Lower leg skin (tissue), 3 donors: ENCODE data around the gene ZBTB40.

ENCODE experiments used
- POLR2A ChIP-seq, 2 donors: fragments of 450-650 bp; IDR thresholded peaks; one replicate each; pipeline ENCODE4 v1.6.1; 2016 to 2017; ENCODE audit warnings: antibody characterized with exemption in 2 of 2, mild to moderate bottlenecking in 1 of 2, moderate library complexity in 1 of 2
- TF ChIP-seq, protein P1 (sequence below), 3 donors: fragments of 450-650 bp; IDR thresholded peaks; one replicate each; pipeline ENCODE4 v1.5.1; 2016; ENCODE audit warnings: antibody characterized with exemption in 3 of 3, mild to moderate bottlenecking in 3 of 3, moderate library complexity in 2 of 3

DNA sequence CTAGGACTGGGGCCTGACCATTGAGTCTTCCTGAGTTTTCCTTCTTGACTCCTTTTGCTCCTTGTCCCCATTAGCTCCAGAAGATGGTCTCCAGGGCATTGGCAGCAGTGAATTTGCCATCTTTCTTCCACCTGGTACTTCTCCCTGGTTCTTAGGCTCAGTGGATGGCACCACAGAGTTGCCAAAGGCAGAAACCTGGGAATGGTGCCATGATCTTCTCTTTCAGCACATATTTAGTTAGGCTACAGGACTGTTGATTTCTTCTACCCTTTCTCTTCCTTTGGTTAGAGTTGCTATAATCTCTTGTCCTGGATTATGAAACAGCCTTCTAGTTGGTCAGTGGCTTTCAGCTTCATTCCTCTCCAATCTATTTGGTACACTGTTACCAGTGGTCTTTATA lies 6.2 kb downstream of the ZBTB40 start:
- TF ChIP-seq, protein P1, sequence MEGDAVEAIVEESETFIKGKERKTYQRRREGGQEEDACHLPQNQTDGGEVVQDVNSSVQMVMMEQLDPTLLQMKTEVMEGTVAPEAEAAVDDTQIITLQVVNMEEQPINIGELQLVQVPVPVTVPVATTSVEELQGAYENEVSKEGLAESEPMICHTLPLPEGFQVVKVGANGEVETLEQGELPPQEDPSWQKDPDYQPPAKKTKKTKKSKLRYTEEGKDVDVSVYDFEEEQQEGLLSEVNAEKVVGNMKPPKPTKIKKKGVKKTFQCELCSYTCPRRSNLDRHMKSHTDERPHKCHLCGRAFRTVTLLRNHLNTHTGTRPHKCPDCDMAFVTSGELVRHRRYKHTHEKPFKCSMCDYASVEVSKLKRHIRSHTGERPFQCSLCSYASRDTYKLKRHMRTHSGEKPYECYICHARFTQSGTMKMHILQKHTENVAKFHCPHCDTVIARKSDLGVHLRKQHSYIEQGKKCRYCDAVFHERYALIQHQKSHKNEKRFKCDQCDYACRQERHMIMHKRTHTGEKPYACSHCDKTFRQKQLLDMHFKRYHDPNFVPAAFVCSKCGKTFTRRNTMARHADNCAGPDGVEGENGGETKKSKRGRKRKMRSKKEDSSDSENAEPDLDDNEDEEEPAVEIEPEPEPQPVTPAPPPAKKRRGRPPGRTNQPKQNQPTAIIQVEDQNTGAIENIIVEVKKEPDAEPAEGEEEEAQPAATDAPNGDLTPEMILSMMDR (IDR thresholded peaks at IDR 0.05): no peak
- no peak for TF ChIP-seq POLR2A (IDR thresholded peaks at IDR 0.05)
